ENCODE measurements around the gene RGS7. TPM values are rescaled to one million over a fixed set of nuclear protein-coding genes. Genes with fewer than 3 reads are reported as not detected.

RGS7 gene
- total RNA-seq, 3 donors from 2014 or later (not counting 1 experiment from before 2014, with no cell fraction given): not detected

- TF ChIP-seq, protein P1, sequence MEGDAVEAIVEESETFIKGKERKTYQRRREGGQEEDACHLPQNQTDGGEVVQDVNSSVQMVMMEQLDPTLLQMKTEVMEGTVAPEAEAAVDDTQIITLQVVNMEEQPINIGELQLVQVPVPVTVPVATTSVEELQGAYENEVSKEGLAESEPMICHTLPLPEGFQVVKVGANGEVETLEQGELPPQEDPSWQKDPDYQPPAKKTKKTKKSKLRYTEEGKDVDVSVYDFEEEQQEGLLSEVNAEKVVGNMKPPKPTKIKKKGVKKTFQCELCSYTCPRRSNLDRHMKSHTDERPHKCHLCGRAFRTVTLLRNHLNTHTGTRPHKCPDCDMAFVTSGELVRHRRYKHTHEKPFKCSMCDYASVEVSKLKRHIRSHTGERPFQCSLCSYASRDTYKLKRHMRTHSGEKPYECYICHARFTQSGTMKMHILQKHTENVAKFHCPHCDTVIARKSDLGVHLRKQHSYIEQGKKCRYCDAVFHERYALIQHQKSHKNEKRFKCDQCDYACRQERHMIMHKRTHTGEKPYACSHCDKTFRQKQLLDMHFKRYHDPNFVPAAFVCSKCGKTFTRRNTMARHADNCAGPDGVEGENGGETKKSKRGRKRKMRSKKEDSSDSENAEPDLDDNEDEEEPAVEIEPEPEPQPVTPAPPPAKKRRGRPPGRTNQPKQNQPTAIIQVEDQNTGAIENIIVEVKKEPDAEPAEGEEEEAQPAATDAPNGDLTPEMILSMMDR (IDR thresholded peaks at IDR 0.05): no peak
- intact Hi-C loops (cut with micrococcal nuclease): no loop called here
Observed at GRCh38 chr1:241240069-241240468, 116.9 kb downstream of the RGS7 start.

DNA sequence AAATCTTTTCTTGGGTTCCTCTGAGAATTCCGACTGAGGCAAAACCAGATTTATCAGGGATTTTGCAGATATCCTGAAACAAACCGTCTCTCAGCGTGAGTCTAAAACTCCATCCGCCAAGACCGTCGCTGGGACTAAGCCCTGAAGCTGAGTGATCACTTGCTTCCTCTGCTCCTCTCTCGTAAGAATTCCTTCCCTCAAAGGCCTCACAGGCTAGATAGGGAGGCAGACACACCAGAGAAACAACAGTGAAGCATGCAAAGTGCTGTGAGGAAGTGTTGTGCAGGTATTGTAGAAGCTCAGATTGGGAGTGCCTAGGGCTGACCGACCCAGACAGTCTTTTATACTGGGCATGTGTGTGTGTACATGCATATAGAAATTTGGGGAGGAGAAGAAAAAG is 119.1 kb downstream of the RGS7 start:
- Mint-ChIP-seq H3K4me3 (no peak overlapping the region), H3K36me3 (no peaks in the 10 kb centered on the region), H3K27ac (no peak overlapping the region), H3K9me3 (peaks cover 14 to 15% of the 10 kb centered on the region in 2 donors), H3K27me3 (ENCODE audit: low read depth in 2 of 2) (no peaks in the 10 kb centered on the region), H3K4me1 (no peaks in the 10 kb centered on the region)
- ATAC-seq (no peak), DNase-seq (no peak)
- H3K36me3 ChIP-seq (ENCODE audit: control insufficient read depth, insufficient read depth, low read length): no peaks in the 10 kb centered on the region
- TF ChIP-seq, protein P1 (IDR thresholded peaks at IDR 0.05): no peak
- 76% methylated on average over 8 of the region's 8 CpGs for WGBS (ENCODE audit: insufficient coverage)
- no peaks in the 10 kb centered on the region for H3K4me1 ChIP-seq (ENCODE audit: control insufficient read depth, insufficient read depth, low read length)
- H3K4me3 ChIP-seq (ENCODE audit: low read length): no peak overlapping the region
- no peak overlapping the region for H3K27ac ChIP-seq (ENCODE audit: low read length)
- H3K27me3 ChIP-seq (ENCODE audit: control insufficient read depth, insufficient read depth, low read length): no peaks in the 10 kb centered on the region
- no peaks in the 10 kb centered on the region for H3K9me3 ChIP-seq (ENCODE audit: control insufficient read depth, insufficient read depth, low read length)
- intact Hi-C loops (cut with micrococcal nuclease): no loop called here

More at GRCh38 chr1:241240069-241240468, 116.9 kb downstream of the RGS7 start:
- Histone ChIP-seq H3K4me3 (ENCODE audit: low read length) (no peak overlapping the region), H3K4me1 (ENCODE audit: control insufficient read depth, insufficient read depth, low read length) (no peaks in the 10 kb centered on the region), H3K9me3 (ENCODE audit: control insufficient read depth, insufficient read depth, low read length) (no peaks in the 10 kb centered on the region), H3K27me3 (ENCODE audit: control insufficient read depth, insufficient read depth, low read length) (no peaks in the 10 kb centered on the region), H3K27ac (ENCODE audit: low read length) (no peak overlapping the region), H3K36me3 (ENCODE audit: control insufficient read depth, insufficient read depth, low read length) (no peaks in the 10 kb centered on the region)
- DNase-seq: no peak
- no peak for ATAC-seq
- no peak overlapping the region for H3K27ac Mint-ChIP-seq
- H3K27me3 Mint-ChIP-seq (ENCODE audit: low read depth in 2 of 2): no peaks in the 10 kb centered on the region
- H3K36me3 Mint-ChIP-seq: no peaks in the 10 kb centered on the region
- WGBS (ENCODE audit: insufficient coverage): 71% methylated on average over 3 of the region's 5 CpGs
- H3K9me3 Mint-ChIP-seq: peaks cover 12 to 13% of the 10 kb centered on the region in 2 donors
- H3K4me3 Mint-ChIP-seq: no peak overlapping the region
- H3K4me1 Mint-ChIP-seq: no peaks in the 10 kb centered on the region

GRCh38 chr1:241235256-241235897 is 121.6 kb downstream of the RGS7 start:
- 80% methylated on average over 2 of the region's 2 CpGs for WGBS (ENCODE audit: insufficient coverage)
- Mint-ChIP-seq H3K27me3 (ENCODE audit: low read depth in 2 of 2) (no peaks in the 10 kb centered on the region), H3K4me1 (no peaks in the 10 kb centered on the region), H3K9me3 (peaks cover 10 to 15% of the 10 kb centered on the region in 2 donors), H3K36me3 (no peaks in the 10 kb centered on the region), H3K27ac (no peak overlapping the region), H3K4me3 (no peak overlapping the region)
- no peaks in the 10 kb centered on the region for H3K27me3 ChIP-seq (ENCODE audit: control insufficient read depth, insufficient read depth, low read length)
- H3K4me1 ChIP-seq (ENCODE audit: control insufficient read depth, insufficient read depth, low read length): no peaks in the 10 kb centered on the region
- no peak overlapping the region for H3K27ac ChIP-seq (ENCODE audit: low read length)
- H3K4me3 ChIP-seq (ENCODE audit: low read length): no peak overlapping the region
- no peak for DNase-seq
- ATAC-seq: no peak
- TF ChIP-seq, protein P1 (IDR thresholded peaks at IDR 0.05): no peak
- intact Hi-C loops (cut with micrococcal nuclease): no loop called here
- no peaks in the 10 kb centered on the region for H3K36me3 ChIP-seq (ENCODE audit: control insufficient read depth, insufficient read depth, low read length)
- no peaks in the 10 kb centered on the region for H3K9me3 ChIP-seq (ENCODE audit: control insufficient read depth, insufficient read depth, low read length)

GRCh38 chr1:241229711-241230110 is 127.3 kb downstream of the RGS7 start:
- Histone ChIP-seq H3K4me3 (ENCODE audit: low read length) (no peak overlapping the region), H3K36me3 (ENCODE audit: control insufficient read depth, insufficient read depth, low read length) (no peaks in the 10 kb centered on the region), H3K27me3 (ENCODE audit: control insufficient read depth, insufficient read depth, low read length) (no peaks in the 10 kb centered on the region), H3K27ac (ENCODE audit: low read length) (no peak overlapping the region), H3K9me3 (ENCODE audit: control insufficient read depth, insufficient read depth, low read length) (no peaks in the 10 kb centered on the region), H3K4me1 (ENCODE audit: control insufficient read depth, insufficient read depth, low read length) (no peaks in the 10 kb centered on the region)
- no peak overlapping the region for H3K27ac Mint-ChIP-seq
- TF ChIP-seq, protein P1 (IDR thresholded peaks at IDR 0.05): no peak
- 67% methylated on average over 5 of the region's 5 CpGs for WGBS (ENCODE audit: insufficient coverage)
- H3K4me1 Mint-ChIP-seq: no peaks in the 10 kb centered on the region
- no peaks in the 10 kb centered on the region for H3K27me3 Mint-ChIP-seq (ENCODE audit: low read depth in 2 of 2)
- no peak overlapping the region for H3K4me3 Mint-ChIP-seq
- H3K36me3 Mint-ChIP-seq: no peaks in the 10 kb centered on the region
- intact Hi-C loops (cut with micrococcal nuclease): no loop called here
- H3K9me3 Mint-ChIP-seq: peaks cover 5 to 10% of the 10 kb centered on the region in 2 donors
- no peak for DNase-seq
- no peak for ATAC-seq

All from natural killer cell (primary cell).